ENCODE results near the gene CCS.
"Not testable (repeated sequence)": the region's sequence is repeated elsewhere in the genome, so short reads cannot be mapped to it uniquely, and the experiment has no call there.

The CCS gene

DNA sequence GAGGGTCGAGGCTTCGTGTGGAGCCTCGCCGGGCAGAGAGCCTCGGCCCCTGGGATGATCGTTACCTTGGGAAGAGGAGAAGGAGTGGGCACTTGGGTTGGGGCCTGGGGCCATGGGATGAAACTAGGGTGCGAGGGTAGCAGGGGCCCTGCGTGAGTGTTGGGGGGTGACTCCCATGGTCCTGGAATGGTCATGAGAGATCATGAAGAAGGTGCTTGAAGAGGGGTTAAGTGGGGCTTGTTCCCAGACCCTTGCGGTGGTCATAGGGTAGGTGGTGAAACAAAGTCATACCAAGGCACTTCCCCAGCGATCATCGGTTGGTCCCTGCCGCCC is 284 bp downstream of the CCS start:
- no peak for DNase-seq

DNA sequence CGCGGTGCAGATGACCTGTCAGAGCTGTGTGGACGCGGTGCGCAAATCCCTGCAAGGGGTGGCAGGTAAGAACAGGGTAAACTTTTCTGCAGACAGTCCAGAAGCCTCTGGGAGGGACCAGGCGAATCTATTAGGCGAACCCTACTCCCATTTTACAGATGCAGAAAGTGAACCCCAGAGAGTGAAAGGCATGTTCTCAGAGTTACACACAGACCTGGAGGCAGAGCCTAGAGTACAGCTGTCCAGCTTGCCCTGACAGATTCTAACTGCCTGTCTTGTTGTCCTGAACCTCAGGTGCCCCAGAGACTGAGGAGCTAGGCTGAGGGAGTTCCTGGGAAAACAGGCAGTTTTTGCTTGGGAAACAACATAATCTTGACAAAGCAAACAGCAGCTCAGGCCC is 665 bp downstream of the CCS start:
- no peak for DNase-seq

DNA sequence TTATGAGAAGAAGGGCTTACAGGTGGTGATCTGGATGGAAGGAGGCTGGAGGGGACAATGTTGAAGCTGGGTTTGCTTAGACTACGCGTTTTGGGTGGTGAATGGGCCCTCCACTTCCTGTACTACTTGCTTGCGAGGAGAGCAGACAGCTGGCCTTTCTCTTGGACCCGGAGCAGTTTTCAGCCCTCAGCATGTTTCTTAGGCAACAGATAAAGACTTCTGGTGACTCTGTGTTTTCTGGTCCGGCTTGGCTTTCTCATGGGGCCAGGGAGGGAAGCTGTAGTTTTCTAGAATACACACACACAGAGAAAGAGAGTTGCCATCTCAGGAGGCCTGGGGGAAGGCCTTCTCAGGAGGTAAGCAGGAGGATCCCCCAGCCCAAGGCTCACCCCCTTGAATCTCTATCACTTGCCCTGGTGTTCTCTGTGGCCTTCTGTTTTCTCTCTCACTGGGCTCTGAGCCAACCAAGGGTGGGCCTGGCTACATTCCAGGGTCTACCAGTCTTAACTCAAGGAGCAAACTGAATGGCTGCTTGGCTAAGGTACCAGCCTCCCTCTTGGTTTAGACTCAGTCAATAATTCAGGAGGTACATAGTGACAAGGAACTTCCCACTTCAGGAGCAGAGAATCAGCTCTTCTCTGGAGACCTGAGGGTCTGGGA is 2.4 kb downstream of the CCS start:
- no peak for DNase-seq

DNA sequence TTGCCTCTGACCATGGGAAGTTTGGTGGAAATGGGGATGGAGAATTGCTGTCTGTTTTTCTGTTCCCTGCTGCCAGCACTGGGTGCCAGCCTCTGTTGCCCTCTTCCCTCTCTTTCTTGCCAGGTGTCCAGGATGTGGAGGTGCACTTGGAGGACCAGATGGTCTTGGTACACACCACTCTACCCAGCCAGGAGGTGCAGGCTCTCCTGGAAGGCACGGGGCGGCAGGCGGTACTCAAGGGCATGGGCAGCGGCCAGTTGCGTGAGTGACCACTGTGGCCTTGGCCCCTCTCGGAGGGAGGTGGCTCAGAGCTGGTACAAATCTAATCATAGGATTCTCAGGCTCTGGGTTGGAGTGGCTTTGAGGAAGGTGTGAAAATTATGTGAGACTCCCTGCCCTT is 6.0 kb downstream of the CCS start:
- DNase-seq: no peak

DNA sequence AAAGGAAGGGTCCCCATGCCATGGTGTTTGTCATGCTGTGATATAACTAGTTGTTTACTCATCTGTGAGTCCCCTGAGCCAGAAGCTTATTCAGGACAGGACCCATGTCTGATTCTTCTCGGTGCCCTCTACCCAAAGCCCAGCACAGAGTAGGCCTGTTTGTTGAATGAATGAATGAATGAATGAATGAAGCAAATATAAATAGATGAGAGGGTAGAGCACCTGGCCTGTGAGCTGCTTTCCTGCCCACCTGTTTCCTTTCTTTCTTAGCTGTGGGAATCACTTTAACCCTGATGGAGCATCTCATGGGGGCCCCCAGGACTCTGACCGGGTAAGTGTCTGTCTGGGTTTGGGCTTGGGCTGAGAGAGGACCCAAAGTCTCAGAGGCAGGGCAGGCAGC is 7.2 kb downstream of the CCS start:
- DNase-seq: no peak

DNA sequence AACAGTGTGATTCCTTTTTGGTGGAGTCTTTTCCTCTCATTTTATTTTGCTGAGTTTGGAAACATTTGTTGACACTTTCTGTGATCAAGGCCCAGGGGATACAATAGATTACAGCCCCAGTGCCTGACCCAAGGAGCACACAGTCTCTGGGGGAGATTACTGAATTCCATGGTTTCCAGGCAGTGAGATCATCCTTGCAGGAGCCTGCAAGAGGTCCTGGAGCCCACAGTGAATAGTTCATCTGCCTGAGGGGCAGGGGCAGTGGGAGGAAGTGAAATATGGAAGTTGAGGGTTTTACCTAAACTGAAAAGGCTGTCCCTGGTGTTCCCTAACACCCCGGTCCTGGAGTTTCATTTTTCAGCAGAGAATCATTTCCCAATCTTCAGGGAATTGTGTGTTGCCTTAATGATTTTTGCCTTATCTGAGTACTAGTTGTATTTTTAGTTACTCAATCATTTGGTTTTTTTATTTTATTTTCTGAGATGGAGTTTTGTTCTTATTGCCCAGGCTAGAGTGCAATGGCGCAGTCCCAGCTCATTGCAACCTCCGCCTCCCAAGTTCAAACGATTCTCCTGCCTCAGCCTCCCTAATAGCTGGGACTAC is 7.7 kb downstream of the CCS start:
- no peak for DNase-seq

DNA sequence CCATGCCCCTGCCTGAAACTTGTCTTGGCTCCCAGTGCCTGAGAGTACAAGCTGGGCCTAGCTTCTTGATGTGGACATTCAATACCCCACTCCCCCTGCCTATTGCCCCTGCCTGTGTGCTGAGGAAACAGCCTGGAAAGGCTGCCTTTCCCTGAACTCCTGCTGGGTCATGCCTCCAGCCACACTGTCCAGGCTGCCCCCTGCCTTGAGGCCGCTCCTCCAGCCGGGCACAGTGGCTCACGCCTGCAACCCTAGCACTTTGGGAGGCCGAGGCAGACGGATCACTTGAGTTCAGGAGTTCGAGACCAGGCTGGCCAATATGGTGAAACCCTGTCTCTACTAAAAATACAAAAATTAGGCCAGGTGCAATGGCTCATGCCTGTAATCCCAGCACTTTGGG is 10.1 kb downstream of the CCS start:
- DNase-seq: no peak

DNA sequence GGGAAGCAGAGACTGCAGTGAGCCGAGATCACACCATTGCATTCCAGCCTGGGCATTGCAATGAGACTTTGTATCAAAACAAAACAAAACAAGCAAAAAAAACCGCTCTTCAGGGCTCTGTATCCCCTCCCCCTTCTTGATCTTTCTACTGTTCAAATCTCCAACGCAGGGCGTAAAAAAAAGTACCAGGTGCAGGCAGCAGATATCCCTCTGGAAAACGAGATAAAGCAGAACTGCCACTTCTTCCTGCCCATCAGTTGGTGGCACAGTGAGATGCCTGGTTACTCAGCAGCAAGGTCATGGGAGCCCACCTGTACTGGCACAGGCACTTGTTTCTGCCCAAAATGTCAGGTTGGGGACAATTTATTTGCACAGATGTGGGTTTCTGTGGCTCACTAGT is 11.2 kb downstream of the CCS start:
- DNase-seq: no peak

DNA sequence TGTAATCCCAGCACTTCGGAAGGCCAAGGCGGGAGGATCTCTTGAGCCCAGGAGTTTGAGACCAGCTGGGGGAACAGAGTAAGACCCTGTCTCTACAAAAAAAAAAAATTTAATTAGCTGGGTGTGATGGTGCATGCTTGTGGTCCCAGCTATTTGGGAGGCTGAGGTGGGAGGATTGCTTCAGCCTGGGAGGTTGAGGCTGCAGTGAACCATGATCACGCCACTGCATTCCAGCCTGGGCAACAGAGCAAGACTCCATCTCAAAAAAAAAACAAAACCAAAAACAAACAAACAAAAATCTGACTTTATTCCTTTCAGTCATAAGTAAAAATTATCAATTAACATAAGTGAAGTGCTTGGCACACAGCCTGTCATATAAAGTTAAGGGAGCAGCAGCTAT is 13.6 kb downstream of the CCS start:
- DNase-seq: not testable (repeated sequence)

DNA sequence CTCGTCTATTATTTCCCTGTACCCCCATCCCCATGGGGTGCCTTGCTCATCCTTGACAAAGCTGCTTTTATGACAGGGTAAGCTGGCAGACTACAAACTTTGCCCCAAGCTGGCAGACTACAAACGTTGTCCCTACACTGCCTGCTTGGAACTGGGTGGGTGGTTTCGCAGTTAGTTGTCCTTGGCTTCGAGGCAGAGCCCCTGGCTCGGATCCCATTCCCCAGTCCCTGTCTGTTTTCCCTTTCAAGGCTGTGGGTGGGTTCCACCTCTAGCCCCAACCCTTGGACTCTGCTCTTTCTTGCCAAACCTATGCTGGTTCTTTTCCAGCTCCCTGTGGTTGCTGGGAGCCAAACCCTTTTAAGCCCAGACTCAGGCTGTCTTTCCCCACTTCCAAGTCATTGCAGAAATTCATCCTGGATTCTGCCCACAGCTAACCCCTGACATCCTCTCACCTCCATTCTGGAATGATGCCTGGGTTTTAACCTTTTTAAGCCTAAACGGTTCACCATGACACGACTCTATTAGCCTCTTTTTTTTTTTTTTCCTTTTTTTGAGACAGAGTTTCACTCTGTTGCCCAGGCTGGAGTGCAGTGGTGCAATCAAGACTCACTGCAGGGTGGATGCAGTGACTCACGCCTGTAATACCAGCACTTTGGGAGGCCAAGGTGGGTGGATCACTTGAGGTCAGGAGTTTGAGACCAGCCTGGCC is 14.3 kb downstream of the CCS start:
- DNase-seq: no peak

DNA sequence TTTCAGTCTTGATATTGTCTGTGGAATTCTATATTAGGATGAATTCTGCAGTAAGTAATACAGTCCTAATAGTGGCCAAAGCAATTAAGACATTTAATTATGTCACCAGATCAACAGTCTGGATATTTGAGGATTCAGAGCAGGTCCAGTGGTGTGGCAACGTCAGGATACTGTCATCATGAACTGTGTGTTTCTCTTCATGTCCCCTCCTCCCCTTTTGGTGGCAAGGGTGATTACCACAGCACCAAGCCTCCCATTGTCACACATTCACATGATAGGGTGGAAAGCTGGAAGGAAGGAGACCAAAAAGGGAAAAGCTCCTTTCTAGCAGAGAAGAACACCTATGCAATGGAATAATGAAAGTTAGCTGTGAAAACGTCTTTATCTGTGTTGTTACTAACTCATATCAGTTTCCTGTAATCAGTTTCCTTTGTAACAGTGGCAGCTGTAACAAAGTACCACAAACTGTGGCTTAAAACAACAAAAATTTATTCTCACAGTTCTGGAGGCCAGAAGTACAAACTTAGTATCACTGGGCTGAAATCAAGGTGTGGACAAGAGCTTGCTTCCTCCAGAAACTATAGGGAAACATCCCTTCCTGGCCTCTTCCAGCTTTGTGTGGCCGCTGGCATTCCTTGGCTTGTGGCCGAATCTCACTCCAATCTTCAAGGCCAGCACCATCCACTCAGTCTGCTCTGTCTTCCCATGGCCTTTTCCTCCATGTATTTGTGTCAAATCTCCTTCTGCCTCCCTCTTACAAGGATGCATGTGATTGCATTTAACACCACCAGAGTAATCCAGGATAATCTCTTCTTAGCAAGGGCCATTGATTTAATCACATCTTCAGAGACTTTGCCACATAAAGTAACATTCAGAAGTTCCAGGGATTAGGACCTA is 17.0 kb downstream of the CCS start:
- DNase-seq: no peak

DNA sequence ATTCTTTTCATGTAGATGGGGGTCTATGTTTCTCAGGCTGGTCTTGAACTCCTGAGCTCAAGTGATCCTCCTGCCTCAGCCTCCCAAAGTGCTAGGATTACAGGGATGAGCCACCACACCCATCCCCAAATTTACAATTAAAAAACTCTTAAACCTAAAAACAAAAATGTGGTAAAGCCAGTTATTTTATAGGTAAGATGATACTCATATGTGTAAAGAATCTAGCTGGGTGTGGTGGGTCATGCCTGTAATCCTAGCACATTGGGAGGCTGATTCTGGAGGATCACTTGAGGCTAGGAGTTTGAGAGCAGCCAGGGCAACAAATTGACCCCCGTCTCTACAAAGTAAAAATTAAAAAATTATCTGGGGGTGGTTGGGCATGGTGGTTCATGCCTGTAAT is 19.5 kb downstream of the CCS start:
- no peak for DNase-seq

DNA sequence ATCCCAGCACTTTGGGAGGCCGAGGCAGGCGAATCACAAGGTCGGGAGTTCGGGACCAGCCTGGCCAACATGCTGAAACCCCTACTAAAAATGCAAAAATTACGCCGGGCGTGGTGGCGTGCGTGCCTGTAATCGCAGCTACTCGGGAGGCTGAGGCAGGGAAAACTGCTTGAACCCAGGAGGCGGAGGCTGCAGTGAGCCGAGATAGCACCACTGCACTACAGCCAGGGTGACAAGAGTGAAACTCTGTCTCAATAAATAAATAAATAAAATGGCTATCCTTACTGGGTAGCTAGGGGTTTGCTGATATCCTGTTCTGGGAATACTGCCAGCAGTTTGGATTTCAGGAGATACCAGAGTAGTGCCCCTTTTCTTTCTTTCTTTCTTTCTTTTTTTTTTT is 21.1 kb downstream of the CCS start:
- DNase-seq: no peak

DNA sequence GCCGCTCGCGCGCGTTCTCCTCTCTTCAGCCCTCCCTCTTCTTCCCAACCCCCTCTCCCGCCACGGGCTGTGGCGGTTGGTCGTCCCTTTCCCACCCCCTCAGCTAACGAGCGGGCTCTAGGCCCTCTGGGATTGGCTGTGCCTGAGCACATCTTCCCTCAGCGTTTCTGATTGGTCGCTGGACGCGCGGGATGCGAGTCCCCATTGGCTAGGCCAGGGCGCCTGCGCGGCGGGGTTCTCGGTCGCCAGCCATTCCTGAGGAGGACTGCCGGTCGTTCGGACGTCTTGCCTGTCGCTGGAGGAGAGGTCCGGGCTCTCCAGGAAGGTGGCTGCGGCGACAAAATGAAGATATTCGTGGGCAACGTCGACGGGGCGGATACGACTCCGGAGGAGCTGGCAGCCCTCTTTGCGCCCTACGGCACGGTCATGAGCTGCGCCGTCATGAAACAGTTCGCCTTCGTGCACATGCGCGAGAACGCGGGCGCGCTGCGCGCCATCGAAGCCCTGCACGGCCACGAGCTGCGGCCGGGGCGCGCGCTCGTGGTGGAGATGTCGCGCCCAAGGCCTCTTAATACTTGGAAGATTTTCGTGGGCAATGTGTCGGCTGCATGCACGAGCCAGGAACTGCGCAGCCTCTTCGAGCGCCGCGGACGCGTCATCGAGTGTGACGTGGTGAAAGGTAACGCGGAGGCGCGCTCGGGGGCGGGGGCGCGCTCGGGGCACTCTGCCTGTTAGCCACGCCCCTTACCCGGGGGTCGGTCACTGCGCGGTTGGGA is 23.6 kb downstream of the CCS start, which contains the start of gene RBM14:
Gene RBM14, plus strand, starts transcription at position 252 of the 776 bp plus-strand sequence. Its CDS starts 91 bp downstream, at position 343.
- peak; percentile 99 for DNase-seq

DNA sequence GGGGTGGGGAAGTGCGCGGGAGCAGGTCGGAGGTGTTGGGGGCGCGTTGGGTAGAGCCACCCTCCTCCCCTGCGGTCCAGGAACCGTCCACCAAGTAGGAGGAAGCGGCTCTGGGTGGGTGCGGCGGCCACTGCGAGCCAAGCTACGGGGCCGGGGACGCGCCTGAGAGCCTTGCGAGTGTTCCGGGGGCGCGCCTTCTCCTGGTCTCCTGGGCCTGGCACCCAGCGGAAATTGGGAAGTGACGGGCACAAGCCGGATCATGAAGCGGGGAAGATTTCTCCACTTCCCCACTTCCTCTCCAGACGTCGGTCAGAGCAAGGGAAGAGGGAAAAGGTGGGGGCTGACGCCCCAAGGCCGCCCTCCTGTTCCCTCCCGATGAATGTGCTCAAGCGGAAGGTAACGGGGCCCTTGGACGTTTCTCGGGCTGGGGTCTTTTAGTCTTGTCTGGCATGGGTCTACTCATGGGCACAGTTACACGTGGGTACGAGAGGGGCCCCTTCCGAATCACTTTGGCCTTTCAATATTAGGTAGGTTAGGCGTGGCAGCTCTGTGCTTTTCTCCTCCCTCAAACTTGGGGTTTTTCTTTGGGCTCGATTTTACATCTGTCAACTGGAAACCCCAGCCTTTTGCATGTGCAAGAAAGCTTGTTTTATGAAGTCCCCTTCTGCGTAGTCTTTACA is 24.3 kb downstream of the CCS start:
- DNase-seq: peak; percentile 68

DNA sequence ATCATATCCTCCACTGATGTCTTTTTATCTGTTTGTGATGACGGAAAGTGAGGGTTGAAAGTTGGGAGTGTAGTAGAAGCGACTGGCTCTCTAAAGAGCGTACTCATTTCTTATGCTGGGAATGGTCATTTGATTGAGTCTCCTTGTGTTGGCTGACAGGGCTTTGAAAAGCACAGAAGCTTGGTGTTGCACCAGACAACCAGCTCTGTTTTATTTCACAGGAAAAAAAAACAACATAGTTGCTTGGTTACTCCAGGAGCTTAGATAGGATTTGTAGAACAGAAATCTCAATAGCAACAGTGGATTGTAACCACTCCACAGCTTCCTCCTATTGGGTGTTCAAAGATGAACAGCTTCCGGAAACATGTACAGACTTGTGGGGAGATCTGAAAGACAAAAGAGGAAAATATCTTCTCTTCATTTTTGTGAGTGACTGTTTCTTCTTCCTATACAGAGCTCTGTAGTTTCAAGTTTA is 26.1 kb downstream of the CCS start:
- DNase-seq: peak; percentile 89

DNA sequence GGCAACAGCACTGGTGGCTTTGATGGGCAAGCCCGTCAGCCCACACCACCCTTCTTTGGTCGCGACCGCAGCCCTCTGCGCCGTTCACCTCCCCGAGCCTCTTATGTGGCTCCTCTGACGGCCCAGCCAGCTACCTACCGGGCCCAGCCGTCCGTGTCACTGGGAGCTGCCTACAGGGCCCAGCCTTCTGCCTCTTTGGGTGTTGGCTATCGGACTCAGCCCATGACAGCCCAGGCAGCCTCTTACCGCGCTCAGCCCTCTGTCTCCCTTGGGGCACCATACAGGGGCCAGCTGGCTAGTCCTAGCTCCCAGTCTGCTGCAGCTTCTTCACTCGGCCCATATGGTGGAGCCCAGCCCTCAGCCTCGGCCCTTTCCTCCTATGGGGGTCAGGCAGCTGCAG is 31.5 kb downstream of the CCS start:
- no peak for DNase-seq

DNA sequence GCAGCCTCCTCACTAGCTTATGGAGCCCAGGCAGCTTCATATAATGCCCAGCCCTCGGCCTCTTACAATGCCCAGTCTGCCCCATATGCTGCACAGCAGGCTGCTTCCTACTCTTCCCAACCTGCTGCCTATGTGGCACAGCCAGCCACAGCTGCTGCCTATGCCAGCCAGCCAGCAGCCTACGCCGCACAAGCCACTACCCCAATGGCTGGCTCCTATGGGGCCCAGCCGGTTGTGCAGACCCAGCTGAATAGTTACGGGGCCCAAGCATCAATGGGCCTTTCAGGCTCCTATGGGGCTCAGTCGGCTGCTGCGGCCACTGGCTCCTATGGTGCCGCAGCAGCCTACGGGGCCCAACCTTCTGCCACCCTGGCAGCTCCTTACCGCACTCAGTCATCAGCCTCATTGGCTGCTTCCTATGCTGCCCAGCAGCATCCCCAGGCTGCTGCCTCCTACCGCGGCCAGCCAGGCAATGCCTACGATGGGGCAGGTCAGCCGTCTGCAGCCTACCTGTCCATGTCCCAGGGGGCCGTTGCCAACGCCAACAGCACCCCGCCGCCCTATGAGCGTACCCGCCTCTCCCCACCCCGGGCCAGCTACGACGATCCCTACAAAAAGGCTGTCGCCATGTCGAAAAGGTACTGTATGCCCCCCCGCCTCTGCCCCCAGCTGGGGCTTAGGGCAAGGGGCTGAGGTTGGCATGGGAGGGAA is 32.2 kb downstream of the CCS start:
- no peak for DNase-seq

DNA sequence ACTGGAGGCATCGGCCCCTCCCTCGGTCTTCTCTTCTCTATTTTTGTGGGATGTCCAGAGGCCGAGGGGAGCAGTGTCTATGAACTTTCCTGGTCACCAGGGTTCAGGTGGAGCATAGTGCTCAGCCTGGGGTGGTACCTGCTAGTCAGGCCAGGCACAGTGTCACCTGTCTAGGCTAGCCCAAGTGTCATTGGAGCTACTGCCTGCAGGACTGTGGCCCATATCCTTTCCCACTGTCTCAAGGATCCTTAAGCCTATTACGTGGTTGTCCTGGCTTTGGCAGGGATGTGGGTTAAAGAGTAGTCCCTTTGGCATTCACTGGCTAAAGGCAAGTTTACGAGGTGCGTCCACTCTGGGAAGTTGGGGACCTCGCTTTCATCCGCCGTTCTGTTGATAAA is 32.8 kb downstream of the CCS start:
- DNase-seq: peak; percentile 1

DNA sequence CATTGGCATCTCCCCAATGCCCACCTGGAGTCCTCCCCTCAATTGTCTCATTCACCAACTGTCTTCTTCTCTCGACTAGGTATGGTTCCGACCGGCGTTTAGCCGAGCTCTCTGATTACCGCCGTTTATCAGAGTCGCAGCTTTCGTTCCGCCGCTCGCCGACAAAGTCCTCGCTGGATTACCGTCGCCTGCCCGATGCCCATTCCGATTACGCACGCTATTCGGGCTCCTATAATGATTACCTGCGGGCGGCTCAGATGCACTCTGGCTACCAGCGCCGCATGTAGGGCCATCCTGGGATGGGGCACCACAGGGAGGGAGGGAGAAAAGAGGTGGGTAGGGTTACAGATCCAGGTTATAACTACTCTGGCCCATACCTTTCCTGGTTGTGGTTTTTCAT is 33.4 kb downstream of the CCS start:
- DNase-seq: no peak

DNA sequence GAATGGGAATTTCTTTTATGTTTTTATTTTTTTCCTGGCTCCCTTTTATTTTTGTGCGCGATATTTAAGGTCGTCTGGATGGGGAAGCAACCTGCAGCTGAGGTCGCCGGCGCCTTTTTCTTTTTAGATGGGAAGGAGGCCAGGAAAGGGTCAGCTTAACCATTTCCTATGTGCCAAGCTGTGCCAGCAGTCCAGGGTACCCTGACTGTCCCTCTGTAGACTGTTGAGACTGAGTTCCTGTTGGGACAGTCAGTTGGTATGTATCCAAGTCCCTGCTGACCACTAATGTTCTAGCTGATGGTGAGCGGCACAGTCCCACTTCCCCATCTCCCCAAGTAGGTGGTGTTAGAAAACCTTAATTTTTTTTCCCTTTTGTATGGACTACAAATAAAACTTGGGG is 33.9 kb downstream of the CCS start:
- no peak for DNase-seq

Data from CD4-positive, alpha-beta T cell treated with Interleukin-17A for 1 hour (primary cell).